ENCODE measurements around the gene DLGAP1. TPM values are rescaled to one million over a fixed set of nuclear protein-coding genes. Genes with fewer than 3 reads are reported as not detected.

The DLGAP1 gene
- total and polyA plus RNA-seq, 2 experiments from 2014 or later = 17.0 to 48.5 TPM

GRCh38 chr18:3541549-3542386, 913.3 kb downstream of the DLGAP1 start:
- H3K27me3 ChIP-seq (ENCODE audit: insufficient read depth) = no peaks in the 10 kb centered on the region
- no peaks in the 10 kb centered on the region for H3K79me2 ChIP-seq (replicated peaks; ENCODE audit: insufficient read depth)
- no peaks in the 10 kb centered on the region for H3K27me3 Mint-ChIP-seq (ENCODE audit: insufficient read depth, low read depth, poor library complexity)
- no peaks in the 10 kb centered on the region for H3K9me3 Mint-ChIP-seq
- no peak overlapping the region for H3K27ac Mint-ChIP-seq
- H3K4me3 ChIP-seq = no peak overlapping the region
- H3K36me3 ChIP-seq (ENCODE audit: insufficient read depth) = no peaks in the 10 kb centered on the region
- no peaks in the 10 kb centered on the region for H4K20me1 ChIP-seq (replicated peaks; ENCODE audit: insufficient read depth)
- H3K4me2 ChIP-seq = no peak overlapping the region
- no peaks in the 10 kb centered on the region; the same call in 2 of the 3 replicates for H3K36me3 Mint-ChIP-seq (ENCODE audit: low read depth)
- H3K4me1 ChIP-seq (ENCODE audit: insufficient read depth) = peaks cover 6% of the 10 kb centered on the region; the same call in 1 of the 2 replicates
- H3K27ac ChIP-seq (ENCODE audit: low read depth) = no peak overlapping the region
- no peaks in the 10 kb centered on the region for H3F3A ChIP-seq (replicated peaks; ENCODE audit: low read depth)
- ATAC-seq (no peak), DNase-seq (ENCODE audit: low spot score) (no peak)
- peaks cover 20% of the 10 kb centered on the region for H3K4me1 Mint-ChIP-seq
- H3K9me2 ChIP-seq (ENCODE audit: insufficient read depth) = no peaks in the 10 kb centered on the region
- H2AFZ ChIP-seq = no peak overlapping the region
- no peak overlapping the region for H3K4me3 Mint-ChIP-seq
- no peak for TF ChIP-seq REST (IDR thresholded peaks at IDR 0.05; ENCODE audit: unreplicated experiment)
- no peak for TF ChIP-seq EZH2phosphoT487 (IDR thresholded peaks at IDR 0.05; ENCODE audit: unreplicated experiment)
- TF ChIP-seq EZH2 (IDR thresholded peaks at IDR 0.05; ENCODE audit: low read depth, unreplicated experiment) = no peak

- no peak overlapping the region for H2AFZ ChIP-seq
- H4K20me1 ChIP-seq (replicated peaks; ENCODE audit: insufficient read depth) = no peaks in the 10 kb centered on the region
- no peak overlapping the region for H3K27ac Mint-ChIP-seq
- no peak overlapping the region for H3K4me3 ChIP-seq
- no peaks in the 10 kb centered on the region for H3K79me2 ChIP-seq (replicated peaks; ENCODE audit: insufficient read depth)
- peaks cover 20% of the 10 kb centered on the region for H3K4me1 Mint-ChIP-seq
- H3K9me2 ChIP-seq (ENCODE audit: insufficient read depth) = no peaks in the 10 kb centered on the region
- no peaks in the 10 kb centered on the region for H3F3A ChIP-seq (replicated peaks; ENCODE audit: low read depth)
- H3K27me3 Mint-ChIP-seq (ENCODE audit: insufficient read depth, low read depth, poor library complexity) = no peaks in the 10 kb centered on the region
- ATAC-seq (peak; percentile 45; the same call in 1 of the 3 replicates), DNase-seq (ENCODE audit: low spot score) (no peak)
- no peaks in the 10 kb centered on the region for H3K27me3 ChIP-seq (ENCODE audit: insufficient read depth)
- no peak overlapping the region for H3K27ac ChIP-seq (ENCODE audit: low read depth)
- H3K9me3 Mint-ChIP-seq = no peaks in the 10 kb centered on the region
- H3K36me3 Mint-ChIP-seq (ENCODE audit: low read depth) = no peaks in the 10 kb centered on the region; the same call in 2 of the 3 replicates
- H3K4me2 ChIP-seq = no peak overlapping the region
- peaks cover 6% of the 10 kb centered on the region; the same call in 1 of the 2 replicates for H3K4me1 ChIP-seq (ENCODE audit: insufficient read depth)
- H3K4me3 Mint-ChIP-seq = no peak overlapping the region
- H3K36me3 ChIP-seq (ENCODE audit: insufficient read depth) = no peaks in the 10 kb centered on the region
- no peak for TF ChIP-seq ZNF462 (CRISPR knock-in tag; IDR thresholded peaks at IDR 0.05)
- no peak for TF ChIP-seq POLR2AphosphoS5 (IDR thresholded peaks at IDR 0.05; ENCODE audit: low read depth)
- no peak for TF ChIP-seq ZNF331 (CRISPR knock-in tag; IDR thresholded peaks at IDR 0.05; ENCODE audit: low read depth)
- no peak for TF ChIP-seq CREB1 (CRISPR knock-in tag; IDR thresholded peaks at IDR 0.05; ENCODE audit: low read depth)
- TF ChIP-seq ETS1 (IDR thresholded peaks at IDR 0.05) = no peak
Observed at GRCh38 chr18:3540805-3541548, 914.1 kb downstream of the DLGAP1 start.

Data from GM23338 (cell line).